ENCODE results near the gene GPR143.
"Not testable (repeated sequence)": the region's sequence is repeated elsewhere in the genome, so short reads cannot be mapped to it uniquely, and the experiment has no call there.

GRCh38 chrX:9768321-9768839 lies 2.7 kb upstream of the GPR143 start:
- not testable (repeated sequence) for TF ChIP-seq SUZ12 (IDR thresholded peaks at IDR 0.05; ENCODE audit: extremely low read depth, insufficient read depth, insufficient read length); YY1 (IDR thresholded peaks at IDR 0.05; ENCODE audit: insufficient read depth, insufficient read length); ZNF274 (IDR thresholded peaks at IDR 0.05; ENCODE audit: low read depth, low read length)
